Liver (tissue), 3 donors: ENCODE measurements around the gene FUBP3.

Source experiments
- ATF3 ChIP-seq: IDR thresholded peaks from 2 replicates; pipeline ENCODE4 v1.6.1; 2016; ENCODE audit warnings: antibody characterized with exemption
- EGR1 ChIP-seq, 2 donors: IDR thresholded peaks; 2 replicates each; pipeline ENCODE4 v1.6.1; 2016 to 2018; ENCODE audit warnings: antibody characterized with exemption in 2 of 2, low read depth in 2 of 2
- FOXA1 ChIP-seq: IDR thresholded peaks from 2 replicates; pipeline ENCODE4 v1.6.1; 2016; ENCODE audit warnings: antibody characterized with exemption
- JUND ChIP-seq, 2 donors: IDR thresholded peaks; 2 replicates each; pipeline ENCODE4 v1.6.1; 2016; ENCODE audit warnings: antibody characterized with exemption in 2 of 2
- RAD21 ChIP-seq, 2 donors: IDR thresholded peaks; 2 replicates each; pipeline ENCODE4 v1.6.1; 2016; ENCODE audit warnings: antibody characterized with exemption in 2 of 2, mild to moderate bottlenecking in 2 of 2
- SP1 ChIP-seq: IDR thresholded peaks from 2 replicates; pipeline ENCODE4 v1.6.1; 2018; ENCODE audit warnings: antibody characterized with exemption, mild to moderate bottlenecking
- TAF1 ChIP-seq: conservative IDR thresholded peaks from 2 replicates; pipeline ENCODE4 v1.6.1; 2016; ENCODE audit warnings: antibody characterized with exemption, mild to moderate bottlenecking
- YY1 ChIP-seq: IDR thresholded peaks from 2 replicates; pipeline ENCODE4 v1.6.1; 2016; ENCODE audit warnings: antibody characterized with exemption, mild to moderate bottlenecking
- TF ChIP-seq, protein P1 (sequence below): fragments of 150-350 bp; IDR thresholded peaks from 2 replicates; pipeline ENCODE4 v1.5.1; 2017; ENCODE audit warnings: improper control_type of control experiment, low read depth, low read length; ENCODE audit not compliant: missing input control
- TF ChIP-seq, protein P2 (sequence below): IDR thresholded peaks from 2 replicates; pipeline ENCODE4 v1.6.1; 2016; ENCODE audit warnings: antibody characterized with exemption
- TF ChIP-seq, protein P3 (sequence below): IDR thresholded peaks from 2 replicates; pipeline ENCODE4 v1.6.1; 2016; ENCODE audit warnings: antibody characterized with exemption, mild to moderate bottlenecking
- TF ChIP-seq, protein P4 (sequence below): IDR thresholded peaks from 2 replicates; pipeline ENCODE4 v1.6.1; 2016; ENCODE audit warnings: antibody characterized with exemption
- donor health status: healthy.
- donor health status: healthy.

GRCh38 chr9:130665029-130665430 lies 85.7 kb downstream of the FUBP3 start:
- TF ChIP-seq TAF1 (no peak), FOXA1 (no peak), SP1 (no peak), JUND (IDR thresholded peaks at IDR 0.05) (no peak), RAD21 (IDR thresholded peaks at IDR 0.05) (no peak), ATF3 (no peak), EGR1 (IDR thresholded peaks at IDR 0.05; ENCODE audit: low read depth in 2 of 2) (no peak), YY1 (no peak)
- TF ChIP-seq, protein P1, sequence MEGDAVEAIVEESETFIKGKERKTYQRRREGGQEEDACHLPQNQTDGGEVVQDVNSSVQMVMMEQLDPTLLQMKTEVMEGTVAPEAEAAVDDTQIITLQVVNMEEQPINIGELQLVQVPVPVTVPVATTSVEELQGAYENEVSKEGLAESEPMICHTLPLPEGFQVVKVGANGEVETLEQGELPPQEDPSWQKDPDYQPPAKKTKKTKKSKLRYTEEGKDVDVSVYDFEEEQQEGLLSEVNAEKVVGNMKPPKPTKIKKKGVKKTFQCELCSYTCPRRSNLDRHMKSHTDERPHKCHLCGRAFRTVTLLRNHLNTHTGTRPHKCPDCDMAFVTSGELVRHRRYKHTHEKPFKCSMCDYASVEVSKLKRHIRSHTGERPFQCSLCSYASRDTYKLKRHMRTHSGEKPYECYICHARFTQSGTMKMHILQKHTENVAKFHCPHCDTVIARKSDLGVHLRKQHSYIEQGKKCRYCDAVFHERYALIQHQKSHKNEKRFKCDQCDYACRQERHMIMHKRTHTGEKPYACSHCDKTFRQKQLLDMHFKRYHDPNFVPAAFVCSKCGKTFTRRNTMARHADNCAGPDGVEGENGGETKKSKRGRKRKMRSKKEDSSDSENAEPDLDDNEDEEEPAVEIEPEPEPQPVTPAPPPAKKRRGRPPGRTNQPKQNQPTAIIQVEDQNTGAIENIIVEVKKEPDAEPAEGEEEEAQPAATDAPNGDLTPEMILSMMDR = no peak
- TF ChIP-seq, protein P2, sequence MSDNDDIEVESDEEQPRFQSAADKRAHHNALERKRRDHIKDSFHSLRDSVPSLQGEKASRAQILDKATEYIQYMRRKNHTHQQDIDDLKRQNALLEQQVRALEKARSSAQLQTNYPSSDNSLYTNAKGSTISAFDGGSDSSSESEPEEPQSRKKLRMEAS = no peak
- TF ChIP-seq, protein P3, sequence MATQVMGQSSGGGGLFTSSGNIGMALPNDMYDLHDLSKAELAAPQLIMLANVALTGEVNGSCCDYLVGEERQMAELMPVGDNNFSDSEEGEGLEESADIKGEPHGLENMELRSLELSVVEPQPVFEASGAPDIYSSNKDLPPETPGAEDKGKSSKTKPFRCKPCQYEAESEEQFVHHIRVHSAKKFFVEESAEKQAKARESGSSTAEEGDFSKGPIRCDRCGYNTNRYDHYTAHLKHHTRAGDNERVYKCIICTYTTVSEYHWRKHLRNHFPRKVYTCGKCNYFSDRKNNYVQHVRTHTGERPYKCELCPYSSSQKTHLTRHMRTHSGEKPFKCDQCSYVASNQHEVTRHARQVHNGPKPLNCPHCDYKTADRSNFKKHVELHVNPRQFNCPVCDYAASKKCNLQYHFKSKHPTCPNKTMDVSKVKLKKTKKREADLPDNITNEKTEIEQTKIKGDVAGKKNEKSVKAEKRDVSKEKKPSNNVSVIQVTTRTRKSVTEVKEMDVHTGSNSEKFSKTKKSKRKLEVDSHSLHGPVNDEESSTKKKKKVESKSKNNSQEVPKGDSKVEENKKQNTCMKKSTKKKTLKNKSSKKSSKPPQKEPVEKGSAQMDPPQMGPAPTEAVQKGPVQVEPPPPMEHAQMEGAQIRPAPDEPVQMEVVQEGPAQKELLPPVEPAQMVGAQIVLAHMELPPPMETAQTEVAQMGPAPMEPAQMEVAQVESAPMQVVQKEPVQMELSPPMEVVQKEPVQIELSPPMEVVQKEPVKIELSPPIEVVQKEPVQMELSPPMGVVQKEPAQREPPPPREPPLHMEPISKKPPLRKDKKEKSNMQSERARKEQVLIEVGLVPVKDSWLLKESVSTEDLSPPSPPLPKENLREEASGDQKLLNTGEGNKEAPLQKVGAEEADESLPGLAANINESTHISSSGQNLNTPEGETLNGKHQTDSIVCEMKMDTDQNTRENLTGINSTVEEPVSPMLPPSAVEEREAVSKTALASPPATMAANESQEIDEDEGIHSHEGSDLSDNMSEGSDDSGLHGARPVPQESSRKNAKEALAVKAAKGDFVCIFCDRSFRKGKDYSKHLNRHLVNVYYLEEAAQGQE = no peak
- TF ChIP-seq, protein P4, sequence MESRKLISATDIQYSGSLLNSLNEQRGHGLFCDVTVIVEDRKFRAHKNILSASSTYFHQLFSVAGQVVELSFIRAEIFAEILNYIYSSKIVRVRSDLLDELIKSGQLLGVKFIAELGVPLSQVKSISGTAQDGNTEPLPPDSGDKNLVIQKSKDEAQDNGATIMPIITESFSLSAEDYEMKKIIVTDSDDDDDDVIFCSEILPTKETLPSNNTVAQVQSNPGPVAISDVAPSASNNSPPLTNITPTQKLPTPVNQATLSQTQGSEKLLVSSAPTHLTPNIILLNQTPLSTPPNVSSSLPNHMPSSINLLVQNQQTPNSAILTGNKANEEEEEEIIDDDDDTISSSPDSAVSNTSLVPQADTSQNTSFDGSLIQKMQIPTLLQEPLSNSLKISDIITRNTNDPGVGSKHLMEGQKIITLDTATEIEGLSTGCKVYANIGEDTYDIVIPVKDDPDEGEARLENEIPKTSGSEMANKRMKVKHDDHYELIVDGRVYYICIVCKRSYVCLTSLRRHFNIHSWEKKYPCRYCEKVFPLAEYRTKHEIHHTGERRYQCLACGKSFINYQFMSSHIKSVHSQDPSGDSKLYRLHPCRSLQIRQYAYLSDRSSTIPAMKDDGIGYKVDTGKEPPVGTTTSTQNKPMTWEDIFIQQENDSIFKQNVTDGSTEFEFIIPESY = no peak
